Body of pancreas (tissue), 4 donors: ENCODE data around the gene MED13L.

Experiments used
- CTCF ChIP-seq, 7 experiments: fragments of 450-650 bp in 4 of 7; fragments of 200-600 bp in 3 of 7; sonication (generic) in 3 of 7; IDR thresholded peaks; one replicate each; pipeline ENCODE4 v1.5.1; 2016 to 2019; ENCODE audit warnings: antibody characterized with exemption in 7 of 7
- POLR2A ChIP-seq, 3 donors: fragments of 450-650 bp; IDR thresholded peaks; one replicate each; pipeline ENCODE4 v1.6.1; 2016; ENCODE audit warnings: antibody characterized with exemption in 3 of 3, mild to moderate bottlenecking in 2 of 3

GRCh38 chr12:116057356-116057755 lies 220.1 kb downstream of the MED13L start:
- TF ChIP-seq CTCF (IDR thresholded peaks at IDR 0.05), result no peak
- no peak for TF ChIP-seq POLR2A (IDR thresholded peaks at IDR 0.05)
